Activated CD4-positive, alpha-beta T cell treated with anti-CD3 and anti-CD28 coated beads for 4 hours (primary cell): ENCODE results near the gene LRP6.

Experiments
- DNase-seq, 2 donors: peaks; one replicate each; pipeline ENCODE4 v3.0.0-alpha.2; 2020

Gene LRP6

DNA sequence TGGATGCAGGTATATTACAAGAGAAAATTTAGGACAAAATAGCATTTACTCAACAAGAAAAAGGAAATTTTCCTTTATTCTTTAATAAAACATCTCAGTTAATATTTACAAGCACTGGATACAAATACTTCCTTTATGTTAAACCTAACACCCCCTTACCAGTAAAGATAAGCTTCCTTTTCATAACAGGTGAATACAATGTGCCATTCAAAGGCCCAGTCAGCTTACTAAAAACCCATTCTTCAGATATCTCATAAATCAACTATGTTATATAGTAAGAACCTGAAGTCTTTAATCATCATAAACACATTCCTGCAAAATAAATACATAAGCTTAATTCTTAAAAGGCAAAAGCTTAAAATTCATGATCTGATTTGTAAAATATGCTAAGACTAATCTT is 52.6 kb downstream of the LRP6 start:
- DNase-seq = no peak

DNA sequence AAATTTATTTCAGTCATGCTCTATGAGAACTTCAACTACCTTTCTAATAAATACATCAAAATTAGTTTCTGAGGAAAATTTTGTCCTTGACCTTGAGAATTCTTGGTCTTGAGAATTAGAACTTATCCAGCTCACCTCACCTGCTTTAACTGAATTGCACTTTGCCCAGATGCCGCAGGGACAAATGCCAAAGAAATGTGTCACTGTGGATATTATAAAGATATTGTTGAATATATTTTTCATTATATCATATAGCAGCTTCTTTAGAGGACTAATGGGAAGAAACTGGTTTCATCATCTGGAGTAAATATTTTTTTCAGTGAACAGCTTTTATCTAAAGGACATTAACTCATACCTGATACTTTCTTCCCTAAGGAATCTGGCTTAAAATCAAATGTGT is 54.1 kb downstream of the LRP6 start:
- no peak for DNase-seq

DNA sequence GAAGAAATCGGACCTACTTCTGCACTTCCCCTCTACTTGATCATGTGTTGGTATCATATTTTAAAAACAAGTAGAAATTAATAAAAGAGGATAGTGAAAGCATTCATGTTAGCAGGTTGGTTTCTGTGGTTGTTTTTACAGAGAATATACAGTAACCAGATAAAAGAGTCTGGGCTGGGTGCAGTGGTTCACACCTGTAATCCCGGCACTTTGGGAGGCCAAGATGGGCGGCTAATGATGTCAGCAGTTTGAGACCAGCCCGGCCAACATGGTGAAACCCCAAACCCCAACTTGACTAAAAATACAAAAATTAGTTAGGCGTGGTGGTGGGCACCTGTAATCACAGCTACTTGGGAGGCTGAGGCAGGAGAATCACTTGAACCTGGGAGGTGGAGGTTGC is 55.9 kb downstream of the LRP6 start:
- DNase-seq = no peak

DNA sequence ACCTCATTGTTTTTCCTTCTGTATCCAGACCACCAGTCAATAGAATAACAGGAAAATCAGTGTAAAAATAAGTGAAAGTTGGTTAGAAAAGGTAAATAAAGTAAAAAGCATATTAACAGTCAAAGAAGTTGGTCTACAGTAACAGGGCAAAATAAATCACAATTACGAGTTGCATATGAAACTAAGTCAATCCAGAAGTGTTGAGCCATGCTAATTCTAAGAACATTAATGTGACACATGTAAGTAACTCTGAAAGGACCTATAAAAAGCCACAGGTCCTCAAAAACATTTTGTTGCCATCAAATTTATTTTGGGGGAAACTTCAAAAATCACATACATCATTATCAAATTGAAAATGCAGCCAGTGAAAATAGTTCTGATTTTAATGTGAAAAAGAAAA is 56.4 kb downstream of the LRP6 start:
- DNase-seq = no peak

DNA sequence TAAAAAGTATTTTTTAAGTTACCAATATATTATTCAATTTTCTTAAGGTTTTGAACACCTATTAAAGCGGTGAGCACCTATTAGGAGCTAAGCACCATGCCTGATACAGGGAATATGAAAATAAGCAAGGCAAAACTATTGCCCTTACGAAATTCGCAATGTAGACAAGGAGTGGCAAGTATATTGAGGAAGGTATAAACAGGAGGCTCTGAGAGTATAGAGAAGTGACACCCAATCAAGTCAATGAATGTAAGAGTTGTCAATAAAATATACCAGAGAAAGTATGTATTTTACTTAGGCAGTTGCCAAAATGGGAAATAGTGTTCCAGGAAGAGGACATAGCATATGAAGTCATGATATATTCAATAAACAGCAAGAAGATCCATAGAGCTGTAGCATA is 57.2 kb downstream of the LRP6 start:
- no peak for DNase-seq

DNA sequence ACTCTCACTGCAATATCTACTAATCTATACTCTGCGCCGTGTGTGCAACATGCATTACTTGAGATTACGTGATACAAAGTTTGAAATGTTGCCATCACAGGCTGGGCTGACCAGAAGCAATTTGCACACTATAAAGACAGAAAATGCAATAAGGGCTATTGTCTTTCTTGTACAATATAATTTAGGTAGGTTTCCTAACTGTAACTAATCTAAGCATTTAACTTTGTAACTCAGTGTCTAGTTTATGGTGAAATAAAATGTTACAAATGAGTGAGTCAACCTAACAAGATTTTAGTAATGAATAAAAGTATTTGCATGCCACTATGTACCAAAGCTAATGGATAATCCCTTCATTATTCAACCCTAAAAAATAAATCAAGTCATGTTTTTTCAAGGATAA is 57.8 kb downstream of the LRP6 start:
- no peak for DNase-seq

DNA sequence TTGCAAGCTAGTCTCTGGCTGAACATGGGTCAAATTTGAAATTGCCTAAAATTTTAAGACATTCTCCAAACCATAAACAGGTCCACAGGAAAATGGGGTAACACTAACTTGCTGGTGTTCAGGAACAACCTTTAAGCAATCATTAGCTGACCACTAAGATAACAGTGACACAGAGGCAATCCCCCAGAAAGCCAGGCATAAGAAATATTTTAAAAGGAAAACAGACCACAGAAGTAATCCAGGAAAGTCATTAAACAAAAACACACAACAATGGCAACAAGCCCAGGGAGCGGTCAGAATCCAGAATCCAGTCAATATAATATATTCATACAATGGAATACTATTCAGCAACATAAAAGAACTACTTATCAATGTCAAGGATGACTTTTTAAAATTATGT is 59.1 kb downstream of the LRP6 start:
- no peak for DNase-seq

DNA sequence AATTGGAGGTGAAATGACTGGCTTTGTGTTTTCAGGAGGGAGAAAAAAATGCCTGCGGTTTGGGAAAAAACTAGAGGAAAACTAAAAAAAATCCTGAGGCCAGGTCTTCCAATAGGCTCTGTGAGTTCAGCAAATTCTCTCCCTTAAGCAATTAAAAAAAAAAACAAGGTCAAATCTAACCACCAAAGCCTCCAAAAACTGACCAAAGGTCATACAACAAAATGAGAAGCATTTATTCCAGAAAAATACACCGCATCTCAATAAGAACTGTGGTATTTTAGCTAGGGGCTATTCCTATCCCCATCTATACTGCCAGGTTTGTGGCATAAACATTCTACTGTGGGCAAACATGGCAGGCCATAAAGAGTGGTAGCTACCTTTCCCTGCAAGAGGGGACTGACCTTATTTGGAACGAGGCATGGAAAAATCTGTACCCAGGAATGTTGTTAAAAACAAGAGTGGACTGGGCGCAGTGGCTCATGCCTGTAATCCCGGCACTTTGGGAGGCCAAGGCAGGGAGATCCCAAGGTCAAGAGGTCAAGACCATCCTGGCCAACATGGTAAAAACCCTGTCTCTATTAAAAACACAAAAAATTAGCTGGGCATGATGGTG is 60.0 kb downstream of the LRP6 start:
- no peak for DNase-seq

DNA sequence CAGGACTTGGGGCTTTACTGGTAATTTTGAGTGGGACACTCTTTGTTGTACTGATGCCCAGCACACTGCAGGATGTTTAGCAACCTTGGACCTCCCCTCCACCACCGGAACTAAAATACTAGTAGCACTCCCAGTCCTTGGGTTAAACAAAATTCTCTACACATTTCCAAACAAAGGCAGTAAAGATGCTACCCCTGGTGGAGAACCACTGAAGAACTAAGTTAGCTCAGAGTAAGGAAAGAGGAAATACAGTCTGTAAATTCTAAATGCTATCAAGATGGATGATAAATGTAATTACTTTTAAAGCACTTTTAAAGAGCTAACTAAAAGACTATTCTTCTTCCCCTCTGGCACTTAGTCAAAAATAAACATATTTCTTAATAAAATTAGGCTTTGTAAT is 64.1 kb downstream of the LRP6 start:
- no peak for DNase-seq

DNA sequence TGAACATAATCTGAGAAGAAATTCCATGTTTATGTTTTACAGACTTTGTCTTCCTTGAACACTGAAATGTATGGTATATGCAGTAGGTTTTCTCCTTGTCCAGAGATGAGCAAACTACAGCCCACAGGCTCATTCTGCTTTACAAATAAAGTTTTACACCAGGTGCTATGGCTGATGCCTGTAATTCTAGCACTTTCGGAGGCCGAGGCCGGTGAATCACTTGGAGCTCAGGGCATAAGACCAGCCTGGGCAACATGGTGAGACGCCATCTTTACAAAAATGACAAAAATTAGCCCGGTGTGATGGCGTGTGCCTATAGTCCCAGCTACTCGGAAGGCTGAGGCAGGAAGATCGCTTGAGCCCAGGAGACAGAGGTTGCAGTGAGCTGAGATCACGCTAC is 64.7 kb downstream of the LRP6 start:
- DNase-seq = no peak

DNA sequence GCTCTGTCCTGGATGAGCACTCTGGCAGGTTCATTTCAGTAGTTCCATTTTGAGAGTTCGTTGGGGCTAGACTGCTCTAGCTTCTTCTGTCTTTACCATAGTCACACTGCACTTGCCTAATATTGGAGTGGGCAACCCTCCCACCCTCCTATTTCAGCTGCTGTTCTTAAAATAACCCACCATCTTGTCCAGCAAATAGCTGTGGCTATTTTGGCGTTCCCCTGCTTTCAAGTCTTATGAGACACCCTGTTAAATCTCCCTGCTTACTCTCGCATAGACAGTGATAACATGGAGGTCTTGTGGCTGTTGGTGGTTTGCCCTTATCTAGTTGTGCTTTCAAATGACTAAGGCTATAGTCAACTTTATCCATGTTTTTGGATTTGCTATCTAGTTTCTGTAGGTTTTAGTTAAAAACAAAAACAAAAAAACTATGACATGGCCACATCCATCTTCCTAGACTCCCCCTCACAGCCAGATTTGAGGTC is 65.5 kb downstream of the LRP6 start:
- DNase-seq = no peak

DNA sequence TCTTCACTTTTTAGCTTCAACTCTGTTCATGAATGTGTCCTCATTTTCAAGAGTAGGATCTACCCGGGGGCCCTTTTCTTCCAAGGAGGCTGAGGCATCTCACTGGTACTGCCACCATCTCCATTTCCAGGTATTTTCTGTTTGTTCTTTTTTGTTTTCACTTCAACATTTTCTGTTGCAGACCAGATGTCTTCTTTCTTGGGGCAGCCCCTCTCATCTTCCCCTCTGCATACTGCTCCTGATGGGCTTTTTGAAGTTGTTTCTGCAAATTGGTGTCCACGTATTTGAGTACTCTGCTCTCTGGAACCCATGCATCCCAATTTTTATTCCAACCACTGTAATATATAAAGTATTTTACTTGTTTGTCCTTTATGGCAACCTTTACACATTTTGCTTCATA is 66.5 kb downstream of the LRP6 start:
- no peak for DNase-seq

DNA sequence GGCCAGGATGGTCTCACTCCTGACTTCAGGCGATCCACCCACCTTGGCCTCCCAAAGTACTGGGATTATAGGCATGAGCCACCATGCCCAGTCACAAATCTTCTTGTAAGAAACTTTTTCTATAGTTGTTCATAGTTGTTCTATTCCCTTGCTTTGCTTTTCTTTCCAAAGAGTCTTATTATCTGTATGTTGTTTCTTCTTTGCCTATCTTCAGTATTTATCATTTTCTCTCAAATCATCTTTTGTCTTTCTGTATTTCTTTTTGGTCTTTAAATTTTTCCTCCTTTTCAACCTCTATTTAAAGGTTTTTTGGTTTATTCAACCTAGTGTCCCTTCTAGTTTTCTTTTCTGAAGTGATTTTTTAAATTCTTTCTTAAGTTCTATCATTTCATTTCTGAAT is 68.7 kb downstream of the LRP6 start:
- no peak for DNase-seq

DNA sequence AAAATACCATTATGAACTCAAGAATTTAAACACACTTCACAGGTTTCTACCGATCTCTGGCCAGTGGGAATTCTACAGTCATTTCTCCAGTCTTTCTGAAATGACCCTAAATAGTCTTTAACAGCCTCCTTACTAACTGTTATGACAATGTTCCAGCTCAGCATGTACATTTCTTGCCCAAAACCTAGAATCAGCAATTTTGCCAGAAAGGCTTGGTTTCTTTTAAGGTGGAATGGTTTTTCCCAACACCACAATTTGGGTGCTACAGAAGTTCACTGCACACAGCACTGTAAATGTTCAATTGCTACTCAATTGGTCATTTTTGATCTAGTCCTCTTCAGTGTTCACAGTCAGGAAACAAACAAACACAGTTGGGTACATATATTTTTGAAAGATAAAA is 69.7 kb downstream of the LRP6 start:
- DNase-seq = no peak

DNA sequence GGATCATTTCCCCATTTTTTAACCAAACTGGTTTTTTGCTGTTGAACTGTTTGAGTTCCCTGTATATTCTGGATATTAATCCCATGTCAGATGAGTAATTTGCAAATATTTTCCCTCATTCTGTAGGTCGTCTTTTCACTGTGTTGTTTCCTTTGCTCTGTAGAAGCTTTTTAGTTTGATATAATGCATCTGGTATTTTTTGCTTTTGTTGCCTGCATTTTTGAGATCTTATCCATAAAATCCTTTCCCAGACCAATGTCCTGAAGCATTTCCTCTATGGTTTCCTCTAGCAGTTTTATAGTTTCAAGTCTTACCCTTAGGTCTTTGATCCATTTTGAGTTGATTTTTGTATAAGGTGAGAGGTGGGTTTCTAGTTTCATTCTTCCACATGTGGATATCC is 71.3 kb downstream of the LRP6 start:
- no peak for DNase-seq

DNA sequence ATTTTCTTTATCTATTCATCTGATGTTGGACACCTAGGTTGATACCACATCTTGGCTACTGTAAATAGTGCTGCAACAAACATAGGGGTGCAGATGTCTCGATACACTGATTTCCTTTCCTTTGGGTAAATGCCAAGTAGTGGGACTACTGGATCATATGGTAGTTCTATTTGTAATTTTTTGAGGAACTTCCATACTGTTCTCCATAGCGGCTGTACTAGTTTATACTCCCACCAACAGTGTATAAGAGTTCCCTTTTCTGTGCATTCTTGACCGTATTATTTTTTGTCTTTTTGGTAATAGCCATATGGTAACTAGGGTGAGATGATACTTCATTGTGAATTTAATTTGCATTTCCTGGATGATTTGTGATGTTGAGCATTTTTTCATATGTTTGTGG is 71.8 kb downstream of the LRP6 start:
- no peak for DNase-seq

DNA sequence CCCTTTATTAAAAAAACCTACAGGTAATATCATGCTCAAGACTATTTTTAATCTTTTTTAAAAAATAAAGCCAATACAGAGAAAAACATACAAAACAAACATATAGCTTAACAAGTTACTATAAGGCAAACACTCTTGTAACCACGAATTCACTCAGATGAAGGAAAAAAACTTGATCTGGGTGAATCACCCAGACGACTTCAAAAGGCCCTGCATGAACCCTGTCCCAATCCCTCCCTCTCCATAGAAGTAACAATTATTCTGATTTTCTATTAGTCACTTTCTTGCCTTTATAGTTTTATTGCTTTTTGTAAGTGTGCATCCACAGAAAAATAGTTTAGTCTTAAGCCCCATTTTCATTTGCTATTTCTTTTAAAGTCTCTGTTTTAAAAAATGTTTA is 72.6 kb downstream of the LRP6 start:
- no peak for DNase-seq

DNA sequence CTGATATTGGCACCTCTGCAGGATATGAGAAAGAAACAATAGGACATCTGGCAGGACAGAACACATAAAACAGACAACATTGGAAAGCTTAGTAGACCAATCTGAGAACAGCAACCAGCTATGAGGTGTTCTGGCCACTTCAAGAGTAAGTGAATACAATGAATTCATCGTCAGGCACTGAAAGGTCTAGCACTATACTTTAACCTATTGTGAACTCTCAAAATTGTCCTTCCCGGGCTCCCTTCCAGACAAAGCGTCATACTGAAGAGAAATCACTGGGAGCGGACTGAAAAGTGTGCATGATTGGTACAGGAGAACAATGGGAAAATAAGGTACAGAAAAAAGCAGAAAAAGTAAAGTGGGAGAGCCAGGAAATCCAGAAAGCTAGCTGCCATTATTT is 75.8 kb downstream of the LRP6 start:
- no peak for DNase-seq

DNA sequence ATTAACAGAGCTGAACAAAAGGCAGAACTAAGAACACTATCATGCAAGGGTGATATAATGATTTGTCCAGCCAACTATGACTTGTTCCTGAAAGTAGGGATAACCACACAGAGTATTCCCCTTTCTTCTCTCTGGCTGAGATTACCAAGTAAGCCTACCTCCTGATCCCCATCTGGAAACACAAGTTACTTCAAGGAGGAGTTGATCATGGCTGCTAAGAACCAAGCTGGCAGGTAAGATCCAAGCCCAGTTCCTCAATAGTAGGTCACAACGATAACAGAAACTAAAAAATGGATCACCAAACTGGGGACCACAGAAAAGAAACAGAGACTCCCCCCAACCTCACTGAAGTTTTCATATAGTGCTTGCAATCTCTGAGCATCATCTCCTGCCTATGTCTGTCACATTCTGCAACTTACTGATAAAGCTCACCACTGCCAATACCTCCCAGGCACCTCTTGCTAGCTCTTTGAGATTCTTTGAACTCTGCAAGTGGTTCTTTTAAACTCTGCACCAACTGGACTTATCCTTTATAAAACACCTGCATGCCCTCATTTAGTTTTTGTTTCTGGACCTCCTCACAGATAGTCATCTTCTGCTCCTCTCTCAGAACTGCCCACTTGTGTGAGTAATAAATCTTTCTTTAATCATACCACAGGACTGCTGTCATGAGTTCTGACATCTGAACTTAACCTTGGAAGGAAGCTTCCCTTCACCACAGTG is 76.6 kb downstream of the LRP6 start:
- no peak for DNase-seq

DNA sequence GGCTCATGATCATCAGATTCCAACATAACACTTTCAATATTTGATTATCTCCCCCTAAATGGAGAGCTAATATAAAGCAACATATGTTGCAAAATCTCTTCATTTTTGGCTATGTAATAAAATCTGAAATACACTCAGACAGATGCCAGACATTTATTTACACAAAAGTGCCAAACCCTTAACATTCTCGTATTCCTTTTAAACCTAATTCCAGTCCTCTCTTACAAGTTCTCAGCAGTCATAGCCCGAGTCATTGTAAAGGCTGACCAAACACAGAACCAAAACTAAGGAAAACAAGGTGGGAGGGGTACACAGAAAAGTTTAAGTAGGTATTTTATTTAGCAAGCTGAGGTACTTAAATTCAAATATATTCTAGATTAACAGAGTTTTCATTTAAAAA is 81.4 kb downstream of the LRP6 start:
- no peak for DNase-seq

DNA sequence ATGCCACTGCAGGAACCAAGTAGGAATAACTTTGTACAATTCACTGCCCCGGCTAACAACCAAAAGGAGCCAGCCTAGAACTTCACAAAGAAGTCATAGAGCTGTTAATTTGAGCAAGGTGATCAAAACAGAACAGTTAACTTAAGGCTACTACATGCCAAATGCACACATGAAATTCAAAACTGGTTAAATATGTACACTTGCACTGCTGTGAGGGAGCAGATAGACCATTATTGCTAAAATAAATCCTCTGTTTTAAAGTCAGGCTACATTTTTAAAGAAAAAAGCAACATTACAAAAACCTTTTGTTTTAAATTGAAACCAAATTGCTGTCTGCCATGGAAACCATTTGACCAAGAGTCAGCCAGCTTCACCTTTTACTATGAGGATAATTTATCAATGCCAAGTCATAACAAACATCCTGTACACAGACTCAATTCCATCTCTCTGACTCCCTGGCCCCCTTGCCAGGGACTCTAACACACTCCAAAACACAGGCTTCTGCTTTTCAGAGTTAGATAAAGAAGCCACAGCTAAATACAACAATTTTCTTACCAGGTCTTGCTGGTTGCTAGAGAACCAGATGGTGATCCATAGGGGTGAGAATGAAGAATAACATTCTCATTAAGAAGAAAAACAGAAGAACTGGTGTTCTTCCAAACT is 84.0 kb downstream of the LRP6 start:
- no peak for DNase-seq

DNA sequence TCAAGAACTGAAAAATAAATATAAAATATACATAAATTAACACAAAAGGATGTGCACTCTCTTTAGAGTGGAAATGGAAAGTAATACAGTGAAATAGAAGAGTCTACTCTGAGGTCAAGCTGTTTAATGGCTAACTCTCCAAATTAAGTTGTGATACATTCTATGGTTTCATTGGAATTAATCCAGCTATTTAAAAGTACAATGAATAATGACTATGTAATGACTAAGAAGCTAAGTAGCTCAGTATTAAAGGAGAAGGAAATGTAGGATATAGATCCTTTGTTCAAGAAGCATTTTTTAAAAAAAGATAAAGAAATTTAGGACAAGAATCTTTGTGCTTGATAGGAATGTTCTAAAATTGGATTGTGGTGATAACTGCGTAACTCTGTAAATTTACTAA is 85.3 kb downstream of the LRP6 start:
- DNase-seq = no peak

DNA sequence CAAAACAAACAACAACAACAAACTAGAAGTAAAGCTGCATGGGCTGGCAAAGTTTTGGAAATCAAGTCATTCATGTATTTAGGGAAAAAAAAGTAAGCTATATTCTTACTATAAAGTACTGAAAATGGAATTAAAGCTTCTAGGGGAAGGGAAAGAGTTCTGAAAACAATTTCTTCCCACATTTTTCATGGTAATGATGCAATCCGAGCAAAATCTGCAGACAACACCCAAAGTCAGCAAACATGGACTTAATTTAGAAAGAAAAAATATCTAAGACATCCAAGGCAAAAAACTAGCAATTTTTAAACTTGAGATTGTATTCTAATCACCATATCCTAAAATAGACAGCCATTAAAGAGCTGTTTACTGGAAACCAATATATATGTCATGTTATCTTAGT is 86.3 kb downstream of the LRP6 start:
- DNase-seq = no peak

DNA sequence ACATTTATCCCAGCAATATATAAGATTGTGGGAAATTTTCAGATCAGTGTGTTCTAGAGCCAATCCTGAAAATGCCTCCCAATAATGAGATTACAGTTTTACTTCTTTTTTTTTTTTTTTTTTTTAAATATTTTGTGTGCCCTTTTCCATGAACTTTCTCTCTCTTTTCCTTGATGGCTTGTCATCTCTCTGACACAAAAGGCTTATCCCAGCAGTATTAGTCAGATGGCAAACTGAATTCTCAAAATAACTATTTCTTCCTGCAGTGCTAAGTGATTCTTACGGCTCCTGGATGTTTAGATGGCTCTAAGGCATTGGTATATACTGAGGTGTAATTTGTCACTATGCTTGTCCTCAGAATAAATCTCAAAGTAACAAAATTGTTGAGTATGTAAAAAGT is 86.7 kb downstream of the LRP6 start:
- no peak for DNase-seq

DNA sequence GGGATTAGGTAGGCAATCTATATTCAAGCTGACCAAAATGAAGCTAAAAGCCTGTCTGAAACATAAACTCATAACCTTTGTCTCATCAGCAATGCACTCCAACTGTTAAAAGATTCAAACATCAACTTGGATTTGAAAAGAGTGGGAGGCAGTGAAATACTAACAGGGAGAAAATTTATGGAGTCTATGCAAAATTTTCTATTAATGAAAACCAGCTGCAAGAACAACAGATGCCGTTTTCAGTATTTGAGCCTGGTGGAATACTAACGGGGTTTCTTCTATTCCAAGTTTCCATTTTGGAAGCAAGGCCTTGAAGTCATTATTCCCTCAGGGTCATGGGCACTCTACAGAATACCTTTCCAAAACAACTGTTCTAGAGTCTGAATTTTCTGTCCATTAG is 88.3 kb downstream of the LRP6 start:
- DNase-seq = no peak
